Pancreas (tissue), 10 donors: ENCODE data around the gene MYL7. TPM values are rescaled to one million over a fixed set of nuclear protein-coding genes. Genes with fewer than 3 reads are reported as not detected.

ENCODE experiments used
- ATAC-seq, 4 donors: fragments of 200-7000 bp; cut with Tn5 transposase; one replicate each; pipeline versions ENCODE4 v1.8.0 to v1.9.1; 2020; ENCODE audit warnings: mild to moderate bottlenecking in 4 of 4, moderate library complexity in 4 of 4
- DNase-seq, 6 donors: peaks; one replicate each; pipeline ENCODE4 v3.0.0-alpha.2; 2020
- FAIRE-seq: peaks from 2 replicates; lab custom pipeline; 2012; peaks lifted over from hg19 to GRCh38; lab: Jason Lieb, UNC
- H3K27ac ChIP-seq, 4 donors: fragments of 200-600 bp; sonication (generic); 1 replicate in 3 of 4; 2 replicates in 1 of 4; pipeline versions ENCODE4 v1.5.0 to v1.8.0; 2020
- H3K27me3 ChIP-seq, 4 donors: fragments of 200-600 bp; one replicate each; pipeline ENCODE4 v1.8.0; 2021
- H3K36me3 ChIP-seq, 3 donors: fragments of 200-600 bp; sonication (generic) in 1 of 3; one replicate each; pipeline versions ENCODE4 v1.5.0 to v1.8.0; 2020 to 2021
- H3K4me1 ChIP-seq, 3 donors: fragments of 200-600 bp; one replicate each; pipeline ENCODE4 v1.8.0; 2021
- H3K4me3 ChIP-seq, 4 donors: fragments of 200-600 bp; sonication (generic) in 2 of 4; one replicate each; pipeline versions ENCODE4 v1.5.0 to v1.8.0; 2020 to 2021
- H3K9me3 ChIP-seq, 4 donors: fragments of 200-600 bp; one replicate each; pipeline ENCODE4 v1.8.0; 2021
- CTCF ChIP-seq, 4 donors: fragments of 200-600 bp; sonication (generic) in 3 of 4; IDR thresholded peaks; one replicate each; pipeline versions ENCODE4 v1.5.0 to v1.8.0; 2021; ENCODE audit warnings: antibody characterized with exemption in 4 of 4
- WGBS, 2 donors: extraction: QIAGEN DNeasy Blood & Tissue Kit; methylation state at CpG; one replicate each; pipeline ENCODE4 v1.1.7; 2013; 5-methylcytosine and 5-hydroxymethylcytosine counted together
- intact Hi-C, 3 donors: fragments of 100-400 bp; cut with DNase I; formaldehyde crosslinking; loops; one replicate each; pipeline versions ENCODE4 v1.11.1 to v1.14.2; 2022
- polyA plus RNA-seq, 2 donors: library from polyadenylated mRNA; stranded (reverse); fragments of 200-250 nt; gene quantifications; one replicate each; pipeline ENCODE4 v1.2.3, GENCODE V29; 2013
- total RNA-seq, 6 donors: library from RNA; stranded (reverse); fragmentation: NEBNext Ultra II Directional in 4 of 6; extraction: Animal tissue kit (Norgen Biotek cat#: 25700) in 4 of 6; gene quantifications; one replicate each; pipeline versions ENCODE4 v1.2.1 to v1.2.4, GENCODE V29; 2021 to 2023
- donor health status: healthy with polysubstance abuse.
- donor health status: DM: no; HTN: no; CAD: no; lungs with moderate emphysema.
- donor health status: DM: no; HTN: no; CAD: no.
- donor health status: control.
- donor health status: control.
- donor health status: Bipolar disorder and iron deficiency.
- donor health status: DM: yes; HTN: yes; CAD: no.
- donor health status: DM: no; HTN: no; CAD: no.
- donor health status: DM: no; HTN: no; CAD: no.
- donor health status: DM: yes; HTN: yes; CAD: no.

MYL7 gene, protein sequence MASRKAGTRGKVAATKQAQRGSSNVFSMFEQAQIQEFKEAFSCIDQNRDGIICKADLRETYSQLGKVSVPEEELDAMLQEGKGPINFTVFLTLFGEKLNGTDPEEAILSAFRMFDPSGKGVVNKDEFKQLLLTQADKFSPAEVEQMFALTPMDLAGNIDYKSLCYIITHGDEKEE
- total RNA-seq (under 1 TPM in 1 of 6 donors, not detected in 5; 0.94 TPM), polyA plus RNA-seq (1 to 10 TPM; 1.9 to 2.3 TPM)

- ATAC-seq (no peak), DNase-seq (peak in 1 of 6 donors; percentile 44), FAIRE-seq (no peak)
- H3K27ac ChIP-seq, result no peak within 1 kb of the TSS
- H3K9me3 ChIP-seq, result no peaks in the 10 kb centered on the region
- 72 to 74% methylated on average over 5 to 6 of the region's 6 CpGs for WGBS, 2 donors
- H3K4me1 ChIP-seq, result no peaks in the 10 kb centered on the region
- no peak for TF ChIP-seq CTCF (IDR thresholded peaks at IDR 0.05)
- no peak within 1 kb of the TSS for H3K4me3 ChIP-seq
- no peaks in the 10 kb centered on the region for H3K36me3 ChIP-seq
- H3K27me3 ChIP-seq, result no peaks in the 10 kb centered on the region
- intact Hi-C loops, result no loop called here
These were observed at the start of gene MYL7 for GRCh38 chr7:44141221-44141850. Gene MYL7 (minus strand): TSS chr7:44141332. CDS start chr7:44141305, 27 bp downstream.

GRCh38 chr7:44189993-44190872 is 49.1 kb upstream of the MYL7 start:
- H3K27me3 ChIP-seq, result no peaks in the 10 kb centered on the region
- no peak for TF ChIP-seq CTCF (IDR thresholded peaks at IDR 0.05)
- intact Hi-C loops, result no loop called here
- no peaks in the 10 kb centered on the region for H3K9me3 ChIP-seq
- H3K4me3 ChIP-seq, result no peak overlapping the region
- no peak for FAIRE-seq
- ATAC-seq, result peak in 2 of 4 donors; percentile 5 to 8
- no peak for DNase-seq
- peak overlapping the region in 1 of 4 donors; percentile 4 for H3K27ac ChIP-seq
- no peaks in the 10 kb centered on the region for H3K4me1 ChIP-seq
- 67 to 80% methylated on average over 14 of the region's 14 CpGs for WGBS, 2 donors
- H3K36me3 ChIP-seq, result no peaks in the 10 kb centered on the region

GRCh38 chr7:44189286-44189992 is 48.3 kb upstream of the MYL7 start, which contains the start of gene GCK:
Gene GCK (minus strand): TSS chr7:44189439. CDS start chr7:44188953, 486 bp downstream.
- H3K4me3 ChIP-seq, result no peak within 1 kb of the TSS
- no peak for FAIRE-seq
- 66 to 70% methylated on average over 11 of the region's 11 CpGs for WGBS, 2 donors
- ATAC-seq, result peak in 3 of 4 donors; percentile 63 to 88 (median 86)
- H3K36me3 ChIP-seq, result no peaks in the 10 kb centered on the region
- H3K9me3 ChIP-seq, result no peaks in the 10 kb centered on the region
- TF ChIP-seq CTCF (IDR thresholded peaks at IDR 0.05), result no peak
- intact Hi-C loops, result no loop called here
- no peaks in the 10 kb centered on the region for H3K27me3 ChIP-seq
- peak within 1 kb of the TSS in 1 of 4 donors; percentile 4 for H3K27ac ChIP-seq
- H3K4me1 ChIP-seq, result no peaks in the 10 kb centered on the region
- peak in 1 of 6 donors; percentile 43 for DNase-seq

DNA sequence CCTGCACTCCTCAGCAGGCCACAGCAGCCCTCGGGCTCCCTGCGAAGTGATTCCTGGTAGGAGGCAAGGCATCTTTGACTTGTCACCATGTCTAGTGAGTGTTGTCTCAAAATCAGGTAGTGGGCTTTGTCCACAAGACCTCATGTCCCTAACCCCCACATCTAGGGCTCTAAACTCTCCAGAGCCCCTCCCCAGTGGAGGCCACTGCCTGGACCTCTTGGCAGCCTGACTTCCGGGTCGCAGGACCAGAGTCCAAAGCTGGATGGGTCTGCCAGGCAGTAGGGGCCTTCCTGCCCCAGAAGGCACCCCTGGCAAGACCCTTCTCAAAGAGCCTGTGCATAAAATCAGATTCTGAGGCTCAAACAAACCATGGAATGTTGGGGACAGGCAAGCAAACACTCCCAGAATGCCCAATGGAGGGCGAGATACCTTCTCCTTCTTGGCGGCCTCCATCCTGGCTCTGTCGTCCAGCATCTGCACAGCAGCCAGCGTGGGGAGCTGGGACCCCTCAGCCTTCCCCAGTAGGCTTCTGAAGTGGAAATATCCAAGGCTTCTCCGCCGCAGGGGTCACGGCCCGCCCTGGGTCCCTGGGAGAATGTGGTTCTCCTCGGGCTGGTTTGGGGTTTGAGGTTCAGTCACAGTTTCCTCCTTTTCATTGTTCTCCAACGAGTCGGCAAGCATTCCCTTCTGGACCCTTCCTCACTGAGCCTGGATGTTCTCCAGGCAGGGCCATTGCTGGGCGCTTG is 47.5 kb upstream of the MYL7 start:
- H3K27ac ChIP-seq, result no peak overlapping the region
- H3K27me3 ChIP-seq, result no peaks in the 10 kb centered on the region
- FAIRE-seq (no peak), DNase-seq (no peak), ATAC-seq (no peak)
- no peak overlapping the region for H3K4me3 ChIP-seq
- intact Hi-C loops, result no loop called here
- WGBS, 2 donors, result 64 to 71% methylated on average over 16 of the region's 16 CpGs
- no peak for TF ChIP-seq CTCF (IDR thresholded peaks at IDR 0.05)
- no peaks in the 10 kb centered on the region for H3K4me1 ChIP-seq
- no peaks in the 10 kb centered on the region for H3K36me3 ChIP-seq
- H3K9me3 ChIP-seq, result no peaks in the 10 kb centered on the region
